Forelimb muscle (tissue), 1 donor: ENCODE data around the gene SLC39A12. TPM values are rescaled to one million over a fixed set of nuclear protein-coding genes. Genes with fewer than 3 reads are reported as not detected.
A peak's percentile ranks its signal among the peaks of the same experiment; 100 is the strongest.
"Not testable (repeated sequence)": the region's sequence is repeated elsewhere in the genome, so short reads cannot be mapped to it uniquely, and the experiment has no call there.

Experiments
- DNase-seq: peaks from one replicate; pipeline ENCODE4 v3.0.0-alpha.2; 2013; ENCODE audit warnings: low read depth
- polyA plus RNA-seq: library from polyadenylated mRNA; unstranded; fragments of 120-200 nt; gene quantifications from one replicate; pipeline ENCODE4 v1.2.1, GENCODE V29; 2013; ENCODE audit not compliant: insufficient read length

SLC39A12 gene
- not detected for polyA plus RNA-seq

DNA sequence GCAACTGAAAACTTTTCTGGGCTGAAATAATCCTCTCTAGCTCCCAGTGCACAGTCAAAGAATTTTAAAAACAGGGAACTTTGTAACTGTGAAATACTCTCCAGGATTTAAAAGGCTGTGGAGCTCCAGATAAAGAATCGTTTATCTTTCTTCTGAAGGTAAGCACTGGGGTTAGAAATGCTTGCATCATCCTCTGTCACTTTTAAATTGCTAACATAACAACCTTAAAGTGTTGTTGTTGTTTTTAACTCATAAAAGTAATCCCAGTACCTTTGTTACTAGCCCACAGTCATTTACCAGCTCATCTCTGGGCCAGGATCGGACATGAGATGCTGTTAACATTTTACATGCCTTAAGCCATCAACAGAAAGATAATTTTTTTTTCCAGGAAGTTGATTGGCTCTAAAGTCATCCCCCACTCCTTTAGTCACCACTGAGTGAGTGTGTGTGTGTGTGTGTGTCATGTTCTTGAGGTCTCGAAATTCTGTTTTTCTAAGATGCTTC lies at the start of gene SLC39A12:
TSS of gene SLC39A12 (plus strand) at position 51 of the 504 bp plus-strand sequence. CDS start 1,359 bp downstream, outside the sequence.
- DNase-seq, result no peak

DNA sequence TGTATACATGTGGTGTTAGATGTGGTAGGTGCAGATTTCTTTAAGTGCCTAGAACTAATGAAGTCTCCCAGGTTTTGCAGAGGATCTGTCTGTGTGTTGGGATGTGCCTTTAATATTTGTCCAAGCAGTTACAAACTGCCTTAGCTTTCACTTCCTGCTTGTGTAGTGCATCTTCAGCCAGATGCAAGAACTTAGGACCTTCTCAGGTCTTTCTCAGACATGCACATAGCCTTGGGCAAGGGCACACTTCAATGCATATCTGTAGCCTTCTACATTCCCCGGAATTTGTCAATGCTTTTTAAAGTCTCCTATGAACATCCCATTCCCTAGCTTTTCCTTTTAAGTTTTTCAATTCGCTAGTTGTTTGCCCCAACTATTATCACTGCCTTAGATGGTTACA lies 47.2 kb upstream of the SLC39A12 start:
- DNase-seq, result no peak

DNA sequence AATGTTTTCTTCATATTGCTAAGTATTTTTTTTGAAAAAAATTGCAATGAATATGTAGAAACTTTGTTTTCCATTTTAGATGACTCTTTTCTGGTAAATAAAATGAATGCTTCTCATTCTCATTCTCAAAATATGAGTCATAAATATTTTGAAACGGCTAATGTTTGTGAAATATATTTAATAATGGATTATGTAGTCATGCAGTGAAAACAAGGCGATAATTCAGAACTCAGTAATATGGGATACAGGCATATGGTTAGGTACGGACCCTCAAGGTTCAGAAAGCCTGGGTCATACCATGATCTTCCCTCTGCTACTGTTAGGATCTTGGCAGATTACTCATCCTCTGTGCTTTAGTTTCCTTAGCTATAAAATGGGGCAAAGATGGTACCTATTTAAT lies 46.2 kb upstream of the SLC39A12 start:
- no peak for DNase-seq

DNA sequence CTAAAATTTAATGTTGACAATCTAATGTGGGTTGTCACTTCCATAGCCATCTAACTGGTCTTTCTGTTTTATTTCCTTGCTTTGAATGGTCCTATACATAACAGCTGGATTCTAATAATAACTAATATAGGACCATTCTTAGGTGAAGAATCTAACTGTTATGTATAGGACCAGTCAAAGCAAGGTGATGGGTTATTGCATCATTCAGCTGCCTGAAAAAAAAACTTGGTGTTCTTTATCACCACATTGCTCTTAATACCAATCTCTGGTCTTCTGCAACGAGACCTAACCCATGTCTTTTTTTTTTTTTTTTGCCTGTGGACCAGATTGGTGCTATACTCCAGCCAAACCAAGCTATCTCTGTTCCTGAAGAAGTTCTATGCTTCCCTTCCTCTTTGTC lies 45.7 kb upstream of the SLC39A12 start:
- no peak for DNase-seq

GRCh38 chr10:17907641-17908040 lies 44.1 kb upstream of the SLC39A12 start:
- no peak for DNase-seq

- DNase-seq, result peak; percentile 11
Measured at GRCh38 chr10:17910125-17910789, 41.5 kb upstream of the SLC39A12 start.

GRCh38 chr10:17912754-17913153 lies 39.0 kb upstream of the SLC39A12 start:
- no peak for DNase-seq

- DNase-seq, result no peak
Measured at GRCh38 chr10:17913604-17914003, 38.1 kb upstream of the SLC39A12 start.

DNA sequence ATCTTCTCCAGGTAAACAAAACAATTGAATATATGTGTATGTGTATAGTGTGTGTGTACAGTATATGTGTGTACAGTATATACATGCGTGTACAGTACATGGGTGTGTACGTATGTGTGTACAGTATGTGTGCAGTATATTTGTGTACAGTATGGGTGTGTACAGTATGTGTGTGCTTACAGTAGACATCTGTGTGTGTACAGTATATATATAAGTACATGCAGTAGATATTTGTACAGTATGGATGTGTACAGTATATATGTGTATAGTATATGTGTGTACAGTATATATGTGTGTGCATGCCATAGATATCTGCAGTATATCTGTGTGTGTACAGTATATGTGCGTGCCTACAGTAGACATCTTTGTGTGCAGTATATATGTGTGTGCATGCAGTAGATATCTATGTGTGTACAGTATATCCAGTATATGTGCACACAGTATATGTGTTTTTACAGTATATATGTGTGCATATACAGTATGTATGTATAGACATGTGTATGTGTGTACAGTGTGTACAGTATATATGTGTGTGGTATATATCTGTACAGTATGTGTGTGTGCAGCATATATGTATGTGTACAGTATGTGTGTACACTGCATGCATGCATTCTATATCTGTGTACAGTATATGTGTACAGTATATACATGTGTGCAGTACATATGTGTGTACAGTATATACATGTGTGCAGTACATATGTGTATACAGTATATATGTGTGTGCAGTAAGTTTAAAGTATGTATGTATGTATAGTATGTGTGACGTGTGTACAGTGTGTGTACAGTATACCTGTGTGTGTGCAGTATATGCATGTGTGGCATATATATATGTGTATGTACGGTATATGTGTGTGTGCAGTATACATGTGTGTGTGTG lies 37.3 kb upstream of the SLC39A12 start:
- DNase-seq, result no peak

- no peak for DNase-seq
Measured at GRCh38 chr10:17915181-17915580, 36.5 kb upstream of the SLC39A12 start.

DNA sequence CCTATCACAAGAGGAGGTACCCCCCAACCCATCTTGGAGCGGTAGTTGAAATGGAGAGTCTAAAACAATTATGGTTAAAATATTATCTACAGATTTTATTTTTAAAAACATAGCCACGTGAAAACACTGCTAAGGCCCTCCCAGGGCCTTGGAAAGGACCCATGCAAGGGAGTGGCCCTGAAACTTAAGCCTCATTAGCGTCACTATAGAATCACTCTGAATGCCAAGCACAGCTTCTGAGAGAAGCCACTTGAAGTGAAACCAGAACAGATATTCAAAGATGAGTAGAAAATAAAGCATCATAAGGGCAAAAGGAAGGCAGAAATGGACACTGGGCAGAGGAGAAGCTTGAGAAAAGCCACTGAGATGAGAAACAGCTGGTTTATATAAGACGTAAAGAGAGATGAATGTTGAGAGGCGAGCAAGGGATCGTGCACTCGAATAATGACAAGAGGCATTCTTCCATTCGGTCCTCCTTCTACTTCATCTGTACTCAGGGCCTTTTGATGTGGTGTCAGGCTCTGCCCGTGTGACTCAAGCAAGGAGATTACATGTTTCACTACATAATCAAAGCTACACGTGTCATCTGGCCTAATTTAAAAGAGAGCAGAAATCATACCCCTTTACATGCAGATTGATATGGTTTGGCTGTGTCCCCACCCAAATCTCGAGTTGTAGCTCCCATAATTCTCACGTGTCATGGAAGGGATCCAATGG lies 33.4 kb upstream of the SLC39A12 start:
- no peak for DNase-seq

DNA sequence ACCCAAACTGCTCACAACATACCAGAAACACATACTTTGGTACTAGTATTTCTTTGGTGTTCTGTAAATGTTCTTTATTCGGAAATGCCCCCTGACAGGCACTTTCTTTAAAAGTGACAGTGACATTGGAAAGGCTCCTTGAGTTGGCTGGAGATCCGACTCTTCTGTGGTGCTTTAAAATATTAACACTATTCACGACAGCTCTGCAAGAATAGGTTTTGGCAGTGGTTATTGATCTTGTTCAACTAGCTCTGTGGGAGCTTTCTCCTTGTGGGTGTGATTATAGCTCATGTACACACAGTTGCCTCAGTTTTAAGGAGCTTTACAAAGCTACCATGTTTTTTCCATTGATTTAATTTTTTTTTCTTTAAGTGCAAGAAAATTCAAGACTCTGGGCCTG lies 30.3 kb upstream of the SLC39A12 start:
- no peak for DNase-seq

GRCh38 chr10:17923728-17924127 lies 28.0 kb upstream of the SLC39A12 start:
- no peak for DNase-seq

DNA sequence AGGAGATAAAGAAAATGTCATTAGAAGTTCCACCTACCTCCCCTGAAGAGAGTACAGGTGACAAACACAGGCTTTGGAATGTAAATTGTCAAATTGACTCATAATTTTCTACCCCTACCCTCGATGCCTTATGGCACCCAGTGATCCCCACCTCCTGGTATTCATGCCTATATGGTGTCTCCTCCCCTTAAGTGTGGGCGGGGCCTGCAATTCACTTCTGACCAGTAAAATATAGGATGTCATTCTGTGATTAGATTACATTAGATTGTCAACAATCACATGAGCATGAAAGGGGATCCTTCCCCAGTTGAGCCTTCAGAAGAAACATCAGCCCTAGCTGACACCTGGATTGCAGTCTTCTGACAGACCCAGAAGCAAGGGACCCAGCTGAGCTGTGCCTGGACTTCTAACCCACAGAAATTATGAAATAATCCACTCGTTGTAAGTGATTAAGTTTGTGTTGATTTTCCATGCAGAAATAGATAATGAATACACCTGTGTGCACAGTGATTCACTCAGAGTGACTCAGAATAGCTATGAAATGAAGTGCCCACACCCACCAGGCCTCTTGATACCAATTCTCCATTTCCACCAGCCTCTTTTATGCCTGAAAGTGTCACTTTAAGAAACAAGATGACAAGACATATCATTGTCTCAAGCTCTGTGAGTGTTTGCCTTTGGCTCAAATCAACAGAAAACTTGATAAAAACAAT lies 8.5 kb upstream of the SLC39A12 start:
- DNase-seq, result no peak

- DNase-seq, result not testable (repeated sequence)
Measured at GRCh38 chr10:17950269-17950668, 1.4 kb upstream of the SLC39A12 start.

- DNase-seq, result no peak
Measured at GRCh38 chr10:17950726-17951125, 992 bp upstream of the SLC39A12 start.

DNA sequence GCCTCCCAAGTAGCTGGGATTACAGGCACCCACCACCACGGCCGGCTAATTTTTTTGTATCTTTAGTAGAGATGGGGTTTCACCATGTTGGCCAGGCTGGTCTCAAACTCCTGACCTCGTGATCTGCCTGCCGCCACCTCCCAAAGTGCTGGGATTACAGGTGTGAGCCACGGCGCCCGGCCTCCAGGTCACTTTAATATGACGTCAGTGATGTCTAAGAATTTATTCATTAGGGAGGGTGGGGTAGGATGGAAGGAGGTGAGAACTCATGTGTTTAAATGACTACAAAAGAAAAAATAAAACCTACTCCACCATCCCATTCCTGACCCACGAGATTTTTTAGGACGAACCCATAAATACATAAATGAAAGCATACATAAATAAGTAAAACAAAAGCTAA lies 2.7 kb downstream of the SLC39A12 start:
- DNase-seq, result not testable (repeated sequence)

DNA sequence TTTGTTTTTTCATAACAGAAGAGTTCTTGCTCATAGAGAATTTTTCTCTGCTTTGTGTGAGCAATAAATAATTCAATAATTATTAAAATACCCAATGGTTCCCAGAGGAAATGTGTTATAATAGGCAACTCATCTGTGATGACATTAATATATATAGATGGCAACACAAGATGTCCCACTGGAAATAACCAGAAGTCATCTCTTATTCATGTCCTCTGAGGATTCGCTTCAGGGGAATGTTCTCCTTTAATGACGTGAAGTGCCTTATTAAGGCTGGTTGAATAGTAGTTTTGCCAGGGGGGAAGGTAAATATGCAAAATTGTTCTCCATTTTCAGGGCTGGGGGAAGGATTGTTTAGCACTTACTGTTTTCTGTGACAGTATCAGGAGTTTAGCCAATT lies 3.1 kb downstream of the SLC39A12 start:
- no peak for DNase-seq

DNA sequence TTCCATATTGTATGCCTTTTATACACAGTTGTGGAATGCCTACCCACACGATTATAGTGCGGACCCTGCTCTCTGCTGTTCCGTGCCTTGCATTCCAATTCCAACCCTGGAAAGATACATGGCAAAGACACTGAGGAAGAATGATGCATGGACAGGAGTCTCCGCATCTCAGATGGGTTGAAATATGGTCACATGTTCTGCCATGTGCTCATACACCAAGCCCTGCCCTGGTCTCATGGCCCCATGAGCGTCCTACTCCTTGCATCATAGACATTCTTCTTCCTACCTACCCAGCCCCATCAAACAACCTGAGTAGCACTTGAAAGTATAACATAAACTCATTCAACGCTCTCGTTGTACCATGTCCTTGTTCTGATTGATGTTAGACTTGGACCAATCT lies 6.3 kb downstream of the SLC39A12 start:
- no peak for DNase-seq

DNA sequence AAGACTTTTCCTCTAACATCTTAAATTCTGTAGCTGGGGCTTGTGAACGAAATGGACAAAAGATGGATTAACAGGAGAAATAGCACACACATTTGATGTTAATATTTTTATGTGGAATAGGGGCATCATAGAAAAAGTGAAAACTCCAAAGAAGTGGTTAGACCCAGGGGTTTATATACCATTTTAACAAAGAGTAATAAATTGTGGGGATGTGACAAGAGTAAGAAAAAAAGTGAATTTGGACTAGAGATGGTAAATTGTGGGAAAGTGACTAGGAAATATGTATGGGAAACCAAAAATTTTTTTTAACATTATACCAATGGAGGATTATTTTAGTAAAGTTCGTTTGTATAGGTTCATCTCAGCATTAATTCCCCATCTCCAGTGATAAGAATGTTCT lies 8.2 kb downstream of the SLC39A12 start:
- DNase-seq, result no peak
